Measurements from ENCODE around the gene KCNE3.
A peak's percentile ranks its signal among the peaks of the same experiment; 100 is the strongest.

Gene KCNE3, protein sequence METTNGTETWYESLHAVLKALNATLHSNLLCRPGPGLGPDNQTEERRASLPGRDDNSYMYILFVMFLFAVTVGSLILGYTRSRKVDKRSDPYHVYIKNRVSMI

DNA sequence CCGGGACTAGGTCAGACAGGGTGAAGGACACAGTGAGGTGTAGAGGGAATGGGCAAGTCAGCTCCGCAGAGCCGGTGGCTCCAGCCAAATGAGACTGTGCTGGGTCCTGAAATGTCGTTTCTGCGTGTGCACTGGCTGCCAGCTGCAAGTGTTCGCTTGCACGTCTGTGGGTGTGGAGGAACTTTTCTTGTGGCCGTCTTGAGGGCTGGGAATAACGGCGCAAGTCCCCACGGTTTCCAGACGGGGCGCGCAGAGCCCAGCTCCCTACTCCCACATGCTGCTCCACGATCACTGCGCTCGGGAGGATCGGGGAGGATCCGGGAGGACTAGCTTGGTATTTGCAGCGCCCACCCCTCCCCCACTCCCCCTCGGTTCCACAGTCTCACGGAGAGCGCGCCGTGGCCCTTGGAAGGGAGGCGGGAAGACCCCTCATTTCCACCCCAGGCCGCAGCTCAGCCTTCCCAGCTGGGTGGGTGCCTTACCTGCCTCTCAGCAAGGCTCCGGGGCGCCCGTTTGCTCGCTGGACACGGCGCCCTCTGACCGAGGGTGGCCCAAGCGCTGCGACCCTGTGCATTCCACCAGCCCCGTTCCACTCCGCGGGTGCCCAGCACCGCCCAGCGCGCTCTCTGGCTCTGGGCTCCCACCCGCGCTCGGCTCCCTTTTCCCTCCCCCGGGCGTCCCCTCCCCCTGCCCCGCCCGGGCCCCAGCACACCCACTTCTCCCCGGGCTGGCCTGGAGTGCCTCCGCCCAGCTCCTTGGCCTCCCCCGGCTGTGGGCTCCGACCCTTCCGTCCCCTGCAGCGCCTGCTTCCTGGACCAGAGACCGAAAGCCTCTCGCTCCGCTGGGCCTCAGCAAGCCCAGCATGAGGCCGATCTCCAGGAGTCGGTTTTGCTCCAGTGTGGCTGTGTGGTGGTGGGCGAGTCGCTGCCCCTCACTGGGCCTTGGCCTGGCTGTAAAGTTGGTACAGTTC lies at the start of gene KCNE3:
Gene KCNE3 (minus strand): TSS at position 634 of the 970 bp plus-strand sequence. CDS start 9,986 bp downstream, outside the sequence.
- no peak for DNase-seq

DNA sequence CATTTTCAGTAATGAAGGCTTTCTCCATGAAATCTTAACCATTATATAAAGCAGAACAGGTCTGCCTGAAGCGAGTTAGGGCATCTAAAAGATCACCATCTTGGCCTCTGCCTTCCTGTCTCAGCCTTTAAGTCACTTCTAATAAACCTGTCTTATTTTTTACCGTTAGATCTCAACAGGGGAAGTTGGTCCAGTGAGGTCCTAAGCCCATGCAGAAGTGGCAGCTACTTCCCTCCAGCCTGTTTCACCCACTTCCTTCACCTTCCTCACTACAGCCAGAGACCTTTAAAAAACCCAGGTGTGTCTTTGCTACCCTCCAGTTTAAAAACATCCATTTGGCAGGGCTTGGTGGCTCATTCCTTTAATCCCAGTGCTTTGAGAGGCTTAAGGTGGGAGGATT lies 40.2 kb upstream of the KCNE3 start:
- no peak for DNase-seq

DNA sequence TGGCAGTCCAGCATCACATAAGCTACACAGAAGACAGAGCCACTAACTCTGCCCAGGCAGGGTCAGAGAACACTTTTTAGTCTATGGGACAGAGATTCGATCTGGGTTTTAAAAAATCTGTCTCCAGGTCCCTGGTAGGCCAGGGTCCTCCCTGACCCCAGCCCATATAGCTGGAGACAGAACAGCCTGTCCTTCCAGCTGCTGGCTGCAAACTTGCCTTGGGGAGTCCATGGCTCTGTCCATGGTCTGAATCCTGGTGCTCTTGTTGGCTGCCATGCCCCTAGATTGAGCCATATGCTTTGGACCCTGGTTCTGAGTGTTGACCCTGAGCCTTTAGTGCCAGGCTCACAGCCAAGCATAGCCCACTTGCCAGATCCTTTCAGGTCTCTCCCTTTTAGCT lies 39.5 kb upstream of the KCNE3 start:
- no peak for DNase-seq

DNA sequence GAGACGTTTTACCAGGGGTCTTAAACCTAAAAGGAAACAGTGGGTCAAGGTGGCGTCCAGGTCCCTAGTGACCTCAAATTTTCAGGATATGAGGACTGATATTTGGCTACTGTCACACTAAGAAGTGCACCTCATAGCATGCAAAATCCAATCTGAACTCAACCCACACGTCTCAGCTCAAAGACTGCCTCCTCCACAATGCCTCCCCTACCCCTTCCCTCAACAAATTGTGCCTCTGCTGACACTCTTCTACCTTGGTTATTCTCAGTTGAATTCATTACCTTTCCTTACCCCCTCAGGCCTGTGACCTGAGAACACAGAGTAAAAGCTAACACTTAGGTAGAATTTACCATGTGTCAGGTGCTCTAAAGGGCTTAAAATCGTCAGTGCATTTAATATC lies 38.6 kb upstream of the KCNE3 start:
- DNase-seq = no peak

DNA sequence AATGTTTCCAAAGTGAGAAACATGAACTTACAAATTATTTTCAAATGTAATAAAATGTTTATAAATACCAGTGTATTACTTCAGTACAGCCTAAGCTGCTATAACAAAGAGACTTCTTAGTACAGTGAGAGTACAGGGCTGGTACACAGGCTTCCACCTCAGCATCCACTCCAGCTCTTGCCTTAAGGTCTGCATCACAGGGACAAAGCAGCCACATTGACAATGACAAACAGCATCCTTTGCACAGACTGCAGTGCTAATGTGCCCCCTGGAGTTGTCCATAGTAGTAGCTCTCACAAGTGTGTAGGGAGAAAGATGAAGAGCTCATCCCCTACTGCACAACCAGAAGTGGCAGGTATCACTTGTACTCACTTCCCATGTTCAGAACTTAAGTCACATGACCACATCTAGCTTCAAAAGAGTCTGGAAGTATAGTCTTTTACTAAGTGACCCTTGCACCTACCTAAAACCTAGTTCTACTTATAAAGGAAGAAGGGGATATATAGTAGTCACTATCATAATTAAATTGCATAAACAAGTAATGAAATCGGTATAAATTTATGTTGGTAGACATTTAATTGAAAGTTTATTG lies 36.8 kb upstream of the KCNE3 start:
- DNase-seq = no peak

DNA sequence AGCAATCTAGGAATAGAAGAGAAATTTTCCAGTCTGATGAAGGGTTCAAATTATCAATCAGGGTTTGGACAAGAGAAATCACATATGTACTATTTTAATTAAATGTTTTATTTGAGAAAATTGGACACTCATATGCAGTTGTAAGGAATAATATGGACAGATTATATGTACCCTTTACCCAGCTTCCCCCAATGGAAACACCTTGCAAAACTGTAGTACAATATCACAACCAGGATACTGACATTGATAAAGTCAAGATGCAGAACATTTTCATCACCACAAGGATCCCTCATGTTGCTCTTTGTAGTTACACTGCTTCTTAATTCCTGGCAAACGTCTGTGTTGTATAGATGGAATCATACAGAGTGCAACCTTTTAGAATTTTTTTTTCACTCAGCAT lies 27.6 kb upstream of the KCNE3 start:
- no peak for DNase-seq

DNA sequence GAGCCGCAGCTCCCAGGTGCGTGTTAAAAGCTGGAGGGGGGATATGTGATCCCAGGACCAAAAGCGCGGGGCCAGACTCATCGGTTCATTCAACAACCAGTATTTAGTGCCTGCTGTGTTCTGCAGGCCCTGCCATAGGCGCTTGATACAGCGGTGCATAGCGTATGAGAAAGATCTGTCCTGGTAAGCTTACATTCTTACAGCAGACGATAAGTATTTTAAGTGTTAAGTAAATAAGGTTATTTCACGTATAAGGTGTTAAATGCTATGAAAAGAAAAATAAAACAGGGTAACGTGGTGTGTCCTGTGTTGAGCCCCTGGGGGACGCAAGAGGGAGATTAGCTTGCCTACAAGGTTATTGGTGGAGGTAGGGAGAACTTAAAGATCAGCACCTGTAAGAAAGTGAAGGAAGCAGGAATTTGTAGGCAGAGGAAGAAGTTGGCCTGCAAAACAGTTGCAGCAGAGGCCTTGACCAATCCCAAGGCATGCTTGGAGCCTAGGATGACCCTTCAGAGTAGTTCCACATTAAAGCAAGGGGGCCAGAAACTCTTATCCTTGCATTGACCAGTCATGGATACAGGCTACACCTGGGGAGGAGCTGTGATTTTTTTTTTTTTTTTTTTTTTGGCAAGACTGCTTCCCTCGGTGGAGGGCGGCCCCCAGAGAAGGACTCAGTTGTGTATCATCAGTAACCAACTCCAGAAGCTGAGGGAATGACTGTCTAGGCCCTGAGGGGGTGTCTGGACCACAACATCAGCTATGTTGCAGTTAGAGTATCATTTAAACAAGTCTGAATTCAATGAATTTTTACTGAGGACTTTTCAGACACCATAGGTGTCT lies 26.7 kb upstream of the KCNE3 start:
- no peak for DNase-seq

DNA sequence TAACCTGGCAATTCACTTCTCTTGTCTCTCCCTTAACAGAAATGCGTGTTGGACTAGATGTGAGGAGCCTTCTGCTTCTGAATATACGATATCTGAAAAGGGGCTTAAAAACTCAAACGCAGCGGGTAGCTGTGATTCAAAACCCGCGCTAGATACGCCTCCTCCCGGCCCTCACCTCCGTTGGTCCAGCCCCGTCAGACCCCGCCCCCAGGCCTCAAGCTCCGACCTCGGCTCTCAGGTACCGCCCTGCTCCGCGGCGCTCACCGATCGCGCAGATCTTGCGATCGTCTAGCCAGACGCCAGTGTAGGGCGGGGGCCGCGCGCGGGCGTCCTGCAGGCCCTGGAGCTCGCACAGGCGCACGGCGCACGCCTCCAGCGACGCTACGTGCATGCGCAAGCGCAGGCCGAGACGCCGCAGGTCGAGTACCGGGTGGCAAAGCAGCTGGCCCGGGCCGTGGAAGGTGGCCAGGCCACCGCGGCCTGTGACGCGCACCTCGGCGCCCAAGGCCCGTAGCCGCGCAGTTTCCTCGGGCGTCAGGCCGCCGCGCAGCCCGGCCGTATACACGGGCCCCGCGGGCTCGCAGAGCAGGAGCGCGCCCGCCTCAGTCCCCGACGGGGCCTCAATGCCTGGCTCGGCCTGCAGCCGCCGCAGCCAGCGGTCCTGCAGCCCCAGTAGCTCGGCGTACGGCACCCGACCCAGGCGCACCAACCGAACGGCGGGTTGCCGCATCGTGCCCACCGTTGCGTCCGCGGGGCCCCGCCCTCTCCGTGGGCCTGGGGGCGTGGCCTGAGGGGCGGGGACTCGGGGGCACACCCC lies 25.8 kb upstream of the KCNE3 start, which contains the start of gene LIPT2:
Gene LIPT2 (minus strand): TSS at position 751 of the 817 bp plus-strand sequence. CDS start 21 bp downstream, at position 730.
- peak; percentile 97 for DNase-seq

DNA sequence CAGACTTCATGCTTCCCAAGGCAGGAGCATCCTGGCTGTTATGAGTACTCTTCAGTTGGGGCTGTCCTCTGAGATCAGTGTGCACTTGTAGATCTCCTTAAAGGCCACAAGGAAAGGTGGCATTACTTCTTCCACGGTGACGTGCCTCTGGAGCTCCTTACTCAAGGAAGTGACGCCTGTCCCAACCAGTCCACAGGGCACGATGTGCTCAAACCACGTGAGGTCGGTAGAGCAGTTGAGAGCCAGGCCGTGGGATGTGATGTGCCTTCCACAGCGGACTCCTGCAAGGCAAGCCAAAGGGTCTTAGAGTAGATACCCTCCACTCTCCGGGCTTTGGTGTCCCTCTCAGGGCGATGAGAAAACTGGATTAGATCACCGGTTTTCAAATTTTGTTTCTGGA lies 24.7 kb upstream of the KCNE3 start:
- no peak for DNase-seq

DNA sequence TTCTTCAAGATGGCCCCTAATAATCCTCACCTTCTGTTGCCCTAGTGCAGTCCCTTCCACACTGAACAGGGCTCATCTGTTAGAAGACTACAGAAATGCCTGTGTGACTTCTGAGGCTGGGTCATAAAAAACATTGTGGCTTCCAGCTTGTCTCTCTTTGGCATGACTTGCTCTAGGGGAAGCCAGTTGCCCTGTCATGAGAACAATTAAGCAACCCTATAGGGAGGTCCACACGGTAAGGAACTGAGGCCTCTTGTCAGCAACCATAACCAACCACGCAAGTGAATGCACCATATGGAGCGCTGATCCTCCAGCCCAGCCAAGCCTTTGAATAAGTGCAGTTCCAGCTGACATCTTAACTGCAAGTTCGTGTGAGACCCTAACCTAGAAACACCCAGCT lies 23.6 kb upstream of the KCNE3 start:
- DNase-seq = no peak

DNA sequence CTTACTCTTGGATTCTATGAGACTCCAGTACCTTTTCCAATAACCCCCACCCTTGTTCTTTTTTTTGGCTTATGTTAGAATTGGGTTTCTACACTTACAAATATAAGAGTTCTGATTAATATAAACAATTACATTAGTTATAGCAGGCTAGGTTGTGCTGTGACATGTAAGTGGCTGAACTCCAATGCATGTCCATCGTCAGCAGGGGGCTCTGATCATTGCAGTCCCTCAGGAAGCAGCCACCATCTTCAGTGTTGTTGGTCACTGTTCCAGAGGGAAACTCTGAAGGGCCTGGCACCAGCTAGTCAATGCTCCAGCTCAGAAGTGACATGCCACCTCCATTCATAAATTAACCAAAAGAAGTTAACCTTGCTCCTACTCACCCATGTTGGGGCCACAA lies 20.5 kb upstream of the KCNE3 start:
- DNase-seq = no peak

DNA sequence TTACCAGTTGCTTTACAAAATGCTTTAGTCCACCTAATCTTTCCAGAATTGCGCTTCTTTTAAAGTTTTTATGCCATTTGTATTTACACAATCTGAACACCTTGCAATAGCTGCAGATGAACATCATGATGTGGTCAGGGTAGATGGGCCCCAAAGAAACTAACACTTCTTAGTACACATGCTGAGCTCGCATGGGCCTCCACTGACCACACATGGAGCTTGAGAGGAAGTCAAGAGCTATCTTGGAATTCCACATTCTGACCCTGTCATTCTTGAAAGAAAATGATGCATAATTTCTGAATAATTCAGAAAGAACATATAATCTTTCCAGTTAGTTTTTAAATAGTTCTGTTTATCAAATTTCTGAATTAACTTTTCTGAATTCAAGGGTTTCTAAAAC lies 18.5 kb upstream of the KCNE3 start:
- DNase-seq = no peak

DNA sequence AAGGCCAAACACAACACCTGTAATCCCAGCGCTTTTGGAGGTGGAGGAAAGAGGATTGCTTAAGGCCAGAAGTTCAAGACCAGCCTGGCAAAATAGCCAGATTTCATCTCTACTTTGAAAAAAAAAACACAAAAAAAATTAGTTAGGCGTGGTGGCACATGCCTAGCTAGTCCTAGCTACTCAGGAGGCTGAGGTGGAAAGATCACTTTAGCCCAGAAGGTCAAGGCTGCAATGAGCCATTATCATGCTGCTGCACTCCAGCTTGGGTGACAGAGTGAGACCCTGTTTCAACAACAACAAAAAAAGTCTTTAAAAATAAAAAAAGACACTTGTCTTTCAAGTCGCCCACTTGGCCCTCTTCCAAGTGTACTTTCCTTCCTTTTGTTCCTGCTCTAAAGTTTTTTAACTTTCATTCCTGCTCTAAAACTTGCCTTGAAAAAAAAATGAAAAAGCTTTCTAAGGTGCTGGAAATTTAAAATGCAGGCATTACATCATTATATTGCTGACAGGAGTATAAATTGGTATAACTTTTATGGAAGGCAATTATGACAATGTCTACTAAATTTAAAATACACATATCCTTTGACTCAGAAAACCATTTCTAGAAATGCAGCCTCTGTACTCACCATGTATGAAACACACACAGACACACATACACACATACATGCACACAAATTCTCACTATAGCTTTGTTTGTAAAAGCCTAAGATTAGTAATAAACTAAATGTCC lies 13.5 kb upstream of the KCNE3 start:
- no peak for DNase-seq

DNA sequence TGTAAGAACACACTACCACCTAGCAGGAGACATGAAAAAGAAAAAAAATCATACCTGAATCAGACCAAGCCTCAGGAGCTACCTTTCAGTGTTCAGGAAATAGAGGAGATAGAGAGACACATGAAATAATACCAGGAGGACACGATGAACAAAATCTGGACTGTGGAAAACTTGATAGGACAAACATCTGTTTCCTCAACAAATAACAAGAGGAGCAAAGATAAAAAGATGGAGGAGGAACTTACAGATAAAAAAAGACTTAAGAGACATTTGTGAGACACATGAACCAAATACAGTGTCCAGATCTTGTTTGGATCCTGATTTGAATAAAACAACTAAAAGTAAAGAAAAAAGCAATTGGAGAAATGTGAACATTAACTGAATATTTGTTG lies 12.4 kb upstream of the KCNE3 start:
- DNase-seq = no peak

DNA sequence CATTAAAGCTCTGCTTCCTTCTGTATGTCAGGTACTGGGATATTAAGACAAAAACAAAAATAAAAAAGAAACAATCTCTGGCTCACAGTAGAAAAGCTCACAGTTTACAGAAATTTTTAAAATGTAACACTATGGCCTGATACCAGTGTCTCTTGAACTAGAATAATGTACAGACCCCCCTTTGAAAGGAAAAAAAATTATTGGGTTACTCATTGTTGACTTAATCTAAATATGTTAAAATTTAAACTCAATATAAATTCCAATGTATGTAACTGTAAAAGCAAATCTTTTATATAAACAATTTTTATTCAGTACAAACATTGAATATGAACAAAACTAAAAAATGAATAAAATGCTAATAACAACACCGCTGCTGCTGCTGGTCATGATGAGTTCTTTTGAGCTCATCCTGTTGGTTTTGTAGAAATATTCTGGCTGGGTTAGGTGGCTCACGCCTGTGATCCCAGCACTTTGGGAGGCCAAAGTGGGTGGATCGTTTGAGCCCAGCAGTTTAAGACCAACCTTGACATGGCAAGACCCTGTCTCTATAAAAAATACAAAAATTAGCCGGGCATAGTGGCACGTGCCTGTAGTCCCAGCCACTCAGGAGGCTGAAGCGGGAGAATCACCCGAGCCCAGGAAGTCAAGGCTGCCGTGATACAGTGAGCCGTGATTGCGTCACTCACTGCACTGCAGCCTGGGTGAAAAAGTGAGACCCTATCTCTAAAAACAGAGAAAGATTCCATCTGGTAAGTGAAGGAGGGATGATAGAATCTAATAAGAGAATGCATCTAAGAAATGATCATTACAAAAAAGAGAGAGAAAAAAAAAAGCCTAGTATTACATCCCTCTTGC lies 11.8 kb upstream of the KCNE3 start:
- DNase-seq = no peak

DNA sequence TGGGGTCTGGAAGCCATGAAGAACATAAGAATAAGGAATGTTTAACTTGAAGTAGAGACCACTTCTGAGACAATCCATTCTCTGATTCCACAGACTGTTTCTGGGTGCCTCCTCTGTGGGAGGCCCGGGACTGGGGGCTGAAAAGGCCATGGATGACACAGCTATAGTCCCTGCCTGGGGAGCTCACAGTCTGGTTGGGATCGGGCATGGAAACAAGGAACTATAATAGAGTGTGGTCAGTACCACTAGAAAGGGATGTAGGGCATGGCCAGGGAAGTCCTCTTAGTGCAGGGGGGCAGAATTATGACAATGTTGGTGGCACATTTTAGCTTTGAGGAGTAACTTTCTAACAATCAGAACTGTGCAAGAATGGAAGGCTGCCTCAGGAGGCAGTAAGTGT lies 9.2 kb upstream of the KCNE3 start:
- DNase-seq = no peak

DNA sequence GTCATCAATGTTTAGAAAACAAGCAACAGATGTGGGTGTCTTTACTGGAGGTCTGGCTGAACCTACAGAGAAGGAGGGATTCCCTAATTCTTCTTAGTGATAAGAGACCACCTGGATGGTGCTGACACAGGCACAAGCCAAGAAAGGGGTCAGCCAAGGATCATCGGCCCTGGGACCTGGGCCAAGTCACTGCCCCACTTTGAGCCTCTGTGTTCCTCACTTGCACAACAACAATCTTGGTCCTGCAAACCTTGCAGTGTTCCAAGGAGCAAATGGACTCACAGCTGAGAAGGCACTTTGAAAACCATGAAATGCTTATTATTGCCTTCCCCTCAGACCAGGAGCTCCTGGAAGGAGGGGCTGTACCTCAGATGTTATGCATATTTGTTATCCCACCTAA lies 7.0 kb upstream of the KCNE3 start:
- no peak for DNase-seq

DNA sequence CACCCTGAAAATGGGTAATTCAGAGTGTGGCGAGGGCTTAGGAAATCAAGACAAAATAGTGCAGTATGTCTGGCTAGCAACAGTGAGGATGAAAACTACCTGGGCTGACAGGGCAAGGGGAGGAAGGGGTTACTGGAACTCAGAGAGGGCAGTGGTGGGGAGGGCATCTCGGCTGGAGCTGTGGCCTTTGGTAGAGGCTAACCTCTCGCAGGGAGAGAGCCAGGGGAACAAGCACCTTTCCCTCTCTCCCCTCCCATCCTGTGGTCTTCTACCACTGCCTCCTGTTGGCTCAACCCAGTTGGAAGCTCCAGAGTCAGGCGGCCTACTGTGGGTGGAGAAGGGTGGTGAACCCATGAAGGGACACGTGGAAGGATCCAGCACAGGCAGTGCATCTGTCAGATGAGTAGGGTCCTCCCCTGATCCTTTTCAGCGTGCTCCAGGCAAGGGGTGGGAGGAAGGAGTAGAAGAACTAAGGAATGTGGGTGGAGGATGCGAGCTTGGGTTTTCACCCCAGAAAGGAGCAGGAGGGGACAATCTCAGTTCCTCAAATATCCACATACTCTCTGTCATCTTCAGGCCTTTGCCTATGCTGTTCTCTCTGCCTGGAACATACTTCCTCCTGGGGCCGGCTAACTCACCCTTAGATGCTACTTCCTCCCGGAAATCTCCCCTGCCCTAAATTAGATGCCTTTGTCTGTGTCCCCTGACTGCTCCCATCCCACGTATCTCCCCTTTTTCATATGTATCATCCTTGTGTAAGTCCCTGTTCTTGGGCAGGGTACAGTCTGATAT lies 6.2 kb upstream of the KCNE3 start:
- no peak for DNase-seq

DNA sequence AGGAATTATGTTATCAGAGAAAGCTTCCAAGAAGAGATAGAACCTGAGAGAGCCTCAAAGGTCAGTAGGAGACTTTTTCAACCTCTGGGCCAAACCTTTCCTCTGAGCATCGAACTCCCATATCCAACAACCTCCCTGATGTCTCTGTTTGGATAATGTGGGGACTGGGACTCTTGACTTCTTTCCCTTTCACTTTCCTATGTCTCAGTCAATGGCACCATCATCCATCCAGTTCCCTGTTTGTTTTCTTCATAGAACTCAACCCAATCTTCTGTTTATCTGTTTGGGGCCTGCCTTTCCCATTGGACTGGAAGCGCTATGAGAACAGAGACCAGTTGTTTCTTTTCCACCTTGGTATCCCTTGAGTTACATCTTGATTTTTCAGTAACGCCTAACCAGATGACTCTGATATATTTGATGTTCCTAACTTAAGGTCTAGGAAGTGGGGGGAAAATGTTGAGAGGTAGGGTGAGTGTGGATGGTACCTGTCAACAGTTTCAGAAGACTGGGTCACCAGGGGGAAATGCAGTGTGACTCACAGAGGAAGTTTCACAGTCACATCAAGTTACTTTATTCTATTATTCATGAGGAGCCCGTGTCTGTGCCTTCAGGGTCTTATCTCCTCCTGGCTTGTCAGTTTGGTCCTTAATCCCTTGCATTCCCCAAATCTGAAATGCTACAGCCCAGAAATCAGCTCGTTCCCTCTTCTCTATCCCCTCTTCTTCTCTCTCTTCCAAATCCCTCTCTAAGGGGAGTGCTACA lies 4.5 kb upstream of the KCNE3 start:
- no peak for DNase-seq
